GM12878 (cell line): ENCODE results near the gene DPH7. TPM values are rescaled to one million over a fixed set of nuclear protein-coding genes. Genes with fewer than 3 reads are reported as not detected.

Source experiments
- ATAC-seq: fragments of 200-7000 bp; cut with Tn5 transposase; 3 replicates; pipeline ENCODE4 v1.9.1; 2020; ENCODE audit warnings: mild to moderate bottlenecking, moderate library complexity
- BruUV-seq: library from RNA; stranded (reverse); fragments of 400-500 nt; replicated peaks from 2 replicates; lab custom pipeline; 2021; lab: Mats Ljungman, UMichigan
- CTCF ChIA-PET: fragments of 300-600 bp; sonication (Branson Sonifier 250); formaldehyde crosslinking; extraction: SDS; loops from one replicate; lab custom pipeline; 2021; ENCODE audit warnings: inconsistent platforms; lab: Yijun Ruan, JAX
- POLR2A ChIA-PET: fragments of 350-600 bp; formaldehyde crosslinking; extraction: SDS; loops from one replicate; lab custom pipeline; 2021; ENCODE audit warnings: inconsistent platforms; lab: Charles Lee
- RAD21 ChIA-PET: fragments of 300-600 bp; sonication (Branson Sonifier 250); formaldehyde crosslinking; loops from one replicate; lab custom pipeline; 2023; ENCODE audit warnings: antibody characterized with exemption; ENCODE audit not compliant: unreplicated experiment; lab: Charles Lee
- SMC1A ChIA-PET: fragments of 300-600 bp; sonication (Branson Sonifier 250); formaldehyde crosslinking; loops from one replicate; lab custom pipeline; 2023; ENCODE audit not compliant: unreplicated experiment, uncharacterized antibody; lab: Charles Lee
- DNase-seq: peaks from one replicate; pipeline ENCODE4 v3.0.0-alpha.2; 2011; ENCODE audit warnings: low read depth, low spot score
- FAIRE-seq: peaks from 3 replicates; lab custom pipeline; 2011; peaks lifted over from hg19 to GRCh38; lab: Jason Lieb, UNC
- H2AFZ ChIP-seq: 2 replicates; pipeline ENCODE4 v1.6.0; 2011; ENCODE audit warnings: low read depth, low read length, control low read depth; ENCODE audit not compliant: control insufficient read depth
- H3K27ac ChIP-seq: 2 replicates; pipeline ENCODE4 v1.5.1; 2011; ENCODE audit warnings: control low read depth; ENCODE audit not compliant: control insufficient read depth, insufficient read depth
- H3K27me3 ChIP-seq, 2 experiments: replicated peaks in 1 of 2; 2 replicates each; pipeline versions ENCODE4 v1.6.0 to v1.6.1; 2011; ENCODE audit warnings: low read length in 1 of 2; ENCODE audit not compliant: control insufficient read depth in 2 of 2, insufficient read depth in 2 of 2
- H3K36me3 ChIP-seq, 2 experiments: 2 replicates each; pipeline ENCODE4 v1.5.1; 2011; ENCODE audit warnings: low read length in 1 of 2; ENCODE audit not compliant: control insufficient read depth in 2 of 2, insufficient read depth in 2 of 2
- H3K4me1 ChIP-seq: 2 replicates; pipeline ENCODE4 v1.6.1; 2011; ENCODE audit warnings: mild to moderate bottlenecking, low read length, moderate library complexity, mixed read lengths; ENCODE audit not compliant: control insufficient read depth, insufficient read depth
- H3K4me2 ChIP-seq: 2 replicates; pipeline ENCODE4 v1.6.0; 2011; ENCODE audit warnings: control low read depth; ENCODE audit not compliant: control insufficient read depth, insufficient read depth
- H3K4me3 ChIP-seq: fragments of 200-600 bp; sonication (generic); 2 replicates; pipeline ENCODE4 v1.5.1; 2016
- H3K79me2 ChIP-seq: 2 replicates; pipeline ENCODE4 v1.6.0; 2011; ENCODE audit warnings: low read length; ENCODE audit not compliant: control insufficient read depth, insufficient read depth
- H3K9ac ChIP-seq: 2 replicates; pipeline ENCODE4 v1.8.0; 2011; ENCODE audit warnings: low read length, control low read depth, mixed read lengths; ENCODE audit not compliant: control insufficient read depth, insufficient read depth
- H3K9me3 ChIP-seq: replicated peaks from 3 replicates; pipeline ENCODE4 v1.5.1; 2011; ENCODE audit warnings: mild to moderate bottlenecking, low read length; ENCODE audit not compliant: control insufficient read depth, insufficient read depth
- H4K20me1 ChIP-seq: 2 replicates; pipeline ENCODE4 v1.6.0; 2011; ENCODE audit not compliant: control insufficient read depth, insufficient read depth
- MTA3 ChIP-seq: IDR thresholded peaks from 2 replicates; pipeline ENCODE4 v1.6.1; 2012; ENCODE audit warnings: low read length, inconsistent platforms, borderline replicate concordance
- MYC ChIP-seq: IDR thresholded peaks from 2 replicates; pipeline ENCODE4 v1.6.1; 2011; ENCODE audit warnings: mild to moderate bottlenecking, low read length, moderate library complexity, inconsistent platforms; ENCODE audit not compliant: insufficient read depth, insufficient replicate concordance, insufficient read length, severe bottlenecking
- POLR2A ChIP-seq: IDR thresholded peaks from 2 replicates; pipeline ENCODE4 v1.6.1; 2011; ENCODE audit warnings: low read depth, mild to moderate bottlenecking, low read length
- POLR2AphosphoS5 ChIP-seq: IDR thresholded peaks from 2 replicates; pipeline ENCODE4 v1.6.1; 2011; ENCODE audit warnings: mild to moderate bottlenecking, low read length, inconsistent platforms
- POU2F2 ChIP-seq: IDR thresholded peaks from 3 replicates; pipeline ENCODE4 v1.6.1; 2011; ENCODE audit warnings: low read depth, mild to moderate bottlenecking, low read length, borderline replicate concordance
- RUNX3 ChIP-seq: IDR thresholded peaks from 2 replicates; pipeline ENCODE4 v1.6.1; 2012; ENCODE audit warnings: low read length, inconsistent platforms
- TBL1XR1 ChIP-seq: IDR thresholded peaks from 2 replicates; pipeline ENCODE4 v1.6.1; 2012; ENCODE audit warnings: low read depth, low read length, improper control_type of control experiment
- WGBS: methylation state at CpG from one replicate; pipeline ENCODE4 v1.1.6; 2016; ENCODE audit warnings: low lambda C conversion rate; ENCODE audit not compliant: insufficient replicate concordance, insufficient coverage; ENCODE audit errors: missing lambda C conversion rate; 5-methylcytosine and 5-hydroxymethylcytosine counted together
- in situ Hi-C: fragments of 300-500 bp; cut with MboI; formaldehyde crosslinking; loops from 9 replicates; pipeline ENCODE4 v1.14.3; 2018; ENCODE audit warnings: mixed read lengths
- intact Hi-C: fragments of 100-400 bp; cut with micrococcal nuclease; formaldehyde crosslinking; loops from one replicate; pipeline ENCODE4 v1.14.2; 2022; ENCODE audit not compliant: unreplicated experiment
- polyA plus RNA-seq, 11 experiments: library from polyadenylated mRNA; depleted of rRNA in 4 of 11; unstranded in 6 of 11; stranded (reverse) in 5 of 11; fragments of >200 nt; fragmentation: Nextera tagmentation in 4 of 11; fragmentation: Illumina TruSeq in 1 of 11; extraction: Ambion mirVana in 4 of 11; extraction: Trizol in 1 of 11; gene quantifications; 1 replicate in 1 of 11; 2 replicates in 10 of 11; pipeline versions ENCODE4 v1.2.1 to v1.2.3, GENCODE V29; 2011 to 2016; ENCODE audit warnings: inconsistent platforms in 2 of 11, missing spikeins in 2 of 11, low read depth in 1 of 11
- total RNA-seq, 4 experiments: library from RNA; depleted of rRNA in 3 of 4; stranded (reverse); fragments of >200 nt in 3 of 4; fragmentation: Illumina TruSeq in 1 of 4; extraction: Trizol in 1 of 4; gene quantifications; 2 replicates each; pipeline versions ENCODE4 v1.2.1 to v1.2.3, GENCODE V29; 2013 to 2021

The DPH7 gene
- total and polyA plus RNA-seq, 10 of the 15 experiments (the other 5 are each of a cell fraction or from before 2014, with no cell fraction given) = 8.7 to 40.0 (median 28.1) TPM

GRCh38 chr9:137593176-137593575 is 14.5 kb upstream of the DPH7 start (continued):
- TF ChIP-seq POLR2AphosphoS5 = no peak
- no peak for TF ChIP-seq MTA3
- no peak for TF ChIP-seq POLR2A

- Histone ChIP-seq H3K27me3 (no peaks in the 10 kb centered on the region), H3K9me3 (no peaks in the 10 kb centered on the region), H3K9ac (no peak overlapping the region), H2AFZ (no peak overlapping the region), H3K36me3 (peaks cover 3 to 5% of the 10 kb centered on the region in 2 experiments; a peak in 3 of 4 replicates), H3K27ac (no peak overlapping the region), H3K79me2 (peaks cover 14% of the 10 kb centered on the region), H3K4me1 (peaks cover 6% of the 10 kb centered on the region; the same call in 1 of the 2 replicates), H3K4me3 (no peak overlapping the region), H3K4me2 (no peak overlapping the region), H4K20me1 (no peaks in the 10 kb centered on the region)
- TF ChIP-seq TBL1XR1 (no peak), POU2F2 (no peak), MYC (no peak), RUNX3 (no peak)
- no TSS peak for BruUV-seq
- ATAC-seq = no peak
- no peak for DNase-seq
- 87% methylated on average over 7 of the region's 7 CpGs for WGBS
- in situ Hi-C loops = no loop called here
- ChIA-PET SMC1A (no interaction called here), POLR2A (interaction anchor here (1.1 kb wide), 1 partner anchor 15 kb away, joined by 3 read pairs; no protein-coding TSS in a partner anchor), CTCF (interaction anchor here (0.6 kb wide), 1 partner anchor 36 kb away, joined by 3 read pairs; no protein-coding TSS in a partner anchor), RAD21 (no interaction called here)
- FAIRE-seq = no peak
- intact Hi-C loops = no loop called here
These were observed 14.0 kb upstream of the DPH7 start for GRCh38 chr9:137592767-137593166.
